HG02840 (cell line): ENCODE results near the gene SDC1.

Experiments
- ATAC-seq: cut with Tn5 transposase; IDR thresholded peaks from one replicate; pipeline ENCODE4 v1.9.1; 2021; ENCODE audit warnings: mild to moderate bottlenecking, moderate library complexity, moderate number of reproducible peaks; ENCODE audit not compliant: unreplicated experiment, low FRiP score

Gene SDC1

GRCh38 chr2:20229322-20230113, 4.6 kb upstream of the SDC1 start:
- ATAC-seq = no peak

GRCh38 chr2:20227894-20228505, 3.1 kb upstream of the SDC1 start:
- no peak for ATAC-seq

DNA sequence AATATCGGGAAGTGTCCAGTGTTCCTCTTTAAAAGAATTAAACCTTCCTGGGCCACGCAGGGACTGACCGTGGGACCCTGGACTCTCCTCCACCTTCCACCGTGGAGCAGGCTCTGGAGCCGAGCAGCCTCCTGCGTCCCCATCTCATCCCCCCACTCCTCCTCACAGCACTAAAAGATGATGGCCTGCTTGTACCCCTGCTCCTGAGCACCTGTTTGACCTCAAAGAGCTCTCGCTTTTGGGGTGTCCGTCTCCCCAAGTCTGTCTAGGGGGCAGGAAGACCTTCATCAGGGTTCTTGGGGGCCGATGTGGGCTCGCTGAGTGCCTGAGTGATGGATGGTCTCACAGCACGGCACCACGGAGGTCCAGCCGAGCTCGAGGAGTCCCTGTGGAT, 1.2 kb upstream of the SDC1 start:
- ATAC-seq = no peak

GRCh38 chr2:20225294-20226151, 593 bp upstream of the SDC1 start:
- ATAC-seq = peak; percentile 57

- no peak for ATAC-seq
Measured at GRCh38 chr2:20224164-20224715, 690 bp downstream of the SDC1 start.

DNA sequence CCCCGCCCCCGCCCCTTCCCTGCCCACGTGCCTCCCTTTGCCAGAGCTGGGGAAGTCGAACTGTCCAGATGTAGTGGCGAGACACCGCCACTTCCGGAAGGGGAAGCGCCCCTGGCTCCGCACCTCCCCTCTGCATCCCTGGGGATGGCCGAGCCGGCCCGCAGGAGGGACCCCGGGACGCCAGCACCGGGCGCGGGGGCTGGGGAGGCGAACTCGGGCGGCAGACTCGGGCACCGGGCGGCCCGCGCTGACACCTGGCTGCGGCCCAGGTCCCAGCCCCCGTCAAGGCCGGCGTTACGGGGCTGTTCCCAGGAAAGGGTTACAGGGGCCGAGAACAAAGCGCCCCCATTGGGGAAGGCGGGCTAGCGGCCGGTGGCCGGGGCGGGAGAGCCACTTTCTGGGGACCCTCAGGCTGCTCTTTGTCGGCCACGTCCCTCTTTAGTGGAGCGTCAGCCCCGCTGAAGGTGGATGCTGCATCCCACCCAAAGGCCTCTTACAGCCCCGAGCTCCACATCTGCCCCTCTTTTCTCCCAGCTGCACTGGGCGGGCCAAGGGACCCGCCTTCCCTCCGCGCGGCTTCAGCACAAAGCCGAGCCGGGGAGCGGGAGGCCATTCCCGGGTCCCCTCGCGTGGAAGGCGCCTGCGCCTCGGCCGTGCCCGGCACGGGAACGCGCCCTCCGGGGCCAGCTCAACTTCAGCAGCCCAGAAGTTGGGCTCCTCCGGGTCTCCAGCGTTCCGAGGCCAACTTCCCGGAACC, 1.3 kb downstream of the SDC1 start:
- no peak for ATAC-seq

- no peak for ATAC-seq
Measured at GRCh38 chr2:20222769-20223406, 2.0 kb downstream of the SDC1 start.

DNA sequence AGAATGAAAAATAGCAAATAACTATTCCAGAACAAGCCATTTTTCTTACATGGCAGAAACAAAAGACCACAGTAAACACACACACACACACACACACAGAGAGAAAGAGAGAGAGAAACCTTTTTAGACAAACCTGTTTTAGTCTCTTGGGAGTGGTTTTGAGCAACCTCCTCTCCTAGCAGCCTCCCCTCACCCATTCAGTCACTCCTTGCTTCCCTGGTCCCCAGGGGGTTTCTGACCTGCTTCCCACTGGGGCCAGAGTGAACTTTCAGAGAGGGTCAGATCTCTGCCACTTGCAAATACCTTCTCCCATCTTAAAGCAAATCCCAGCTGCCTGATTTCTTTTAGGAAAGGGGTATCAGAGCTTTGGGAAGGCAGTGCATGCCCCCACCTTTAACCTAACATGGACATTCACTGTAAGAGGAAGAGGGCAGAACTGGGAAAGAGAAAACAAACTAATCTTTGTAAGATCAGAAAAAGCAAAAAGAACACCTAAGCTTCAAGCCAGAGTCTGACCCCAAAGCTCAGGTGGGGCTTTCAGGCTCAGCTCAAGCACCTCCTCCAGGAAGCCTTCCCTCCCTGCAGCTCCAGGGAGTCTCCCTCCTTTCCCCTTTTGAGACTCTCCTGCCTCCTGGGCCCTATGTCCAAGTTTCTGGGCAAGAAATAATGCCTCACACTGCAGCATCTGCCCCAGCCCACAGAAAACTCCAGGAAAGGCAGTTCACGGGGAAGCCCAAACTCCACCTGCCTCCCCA, 2.7 kb downstream of the SDC1 start:
- no peak for ATAC-seq

DNA sequence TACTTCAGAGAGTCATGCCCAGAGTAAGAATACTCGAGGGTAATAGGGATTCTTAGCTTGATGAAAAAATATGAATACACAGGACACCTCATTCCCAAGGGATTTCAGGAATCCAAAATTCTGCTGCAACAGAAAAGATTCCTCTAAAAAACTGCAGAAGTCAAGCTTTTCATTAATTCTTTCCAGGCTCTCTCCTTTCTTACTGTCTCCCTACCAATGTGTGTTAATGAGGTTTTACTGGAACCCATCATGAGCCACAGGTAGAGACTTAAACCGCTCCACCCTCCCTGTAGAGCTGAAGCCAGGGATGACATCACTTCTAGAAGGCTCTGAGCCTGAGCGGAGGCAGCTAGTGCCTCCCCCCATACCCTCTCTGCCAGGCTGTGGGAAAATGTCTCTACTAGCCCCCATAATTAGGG, 3.4 kb downstream of the SDC1 start:
- ATAC-seq = no peak

DNA sequence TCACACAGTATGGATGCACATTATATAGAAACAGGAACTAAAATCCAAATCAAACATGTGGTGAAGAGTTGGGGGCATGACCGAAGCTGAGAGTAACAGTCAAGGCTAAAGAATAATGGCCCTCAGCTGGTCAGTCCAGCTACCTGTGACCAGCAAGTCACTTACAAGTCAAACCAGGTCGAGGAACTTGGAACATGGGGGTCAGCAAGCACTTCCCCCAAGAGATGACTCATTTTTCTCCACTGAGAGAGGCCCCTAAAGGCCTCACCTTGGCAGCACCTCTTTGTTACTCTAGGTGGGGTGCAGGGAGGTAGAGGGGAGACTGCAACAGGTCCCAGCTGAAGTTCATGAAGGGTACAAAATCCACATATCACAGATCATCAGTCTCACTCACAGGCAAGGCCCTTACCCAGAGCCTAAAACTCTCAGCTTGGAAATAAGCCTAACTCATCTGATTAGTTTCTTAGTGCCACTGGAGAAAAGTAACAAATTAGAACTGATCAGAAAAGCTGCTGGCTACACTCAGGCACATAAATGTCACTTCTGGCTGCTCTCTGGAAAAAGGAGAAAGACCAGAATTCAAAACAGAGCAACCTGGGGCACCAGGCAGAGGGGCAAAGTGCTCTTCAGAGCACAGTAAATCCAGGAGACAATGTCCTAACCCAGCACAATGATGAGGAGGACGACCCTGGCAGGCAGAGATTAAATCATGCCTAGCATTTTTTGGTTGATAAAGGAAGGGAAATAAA, 4.0 kb downstream of the SDC1 start:
- no peak for ATAC-seq

DNA sequence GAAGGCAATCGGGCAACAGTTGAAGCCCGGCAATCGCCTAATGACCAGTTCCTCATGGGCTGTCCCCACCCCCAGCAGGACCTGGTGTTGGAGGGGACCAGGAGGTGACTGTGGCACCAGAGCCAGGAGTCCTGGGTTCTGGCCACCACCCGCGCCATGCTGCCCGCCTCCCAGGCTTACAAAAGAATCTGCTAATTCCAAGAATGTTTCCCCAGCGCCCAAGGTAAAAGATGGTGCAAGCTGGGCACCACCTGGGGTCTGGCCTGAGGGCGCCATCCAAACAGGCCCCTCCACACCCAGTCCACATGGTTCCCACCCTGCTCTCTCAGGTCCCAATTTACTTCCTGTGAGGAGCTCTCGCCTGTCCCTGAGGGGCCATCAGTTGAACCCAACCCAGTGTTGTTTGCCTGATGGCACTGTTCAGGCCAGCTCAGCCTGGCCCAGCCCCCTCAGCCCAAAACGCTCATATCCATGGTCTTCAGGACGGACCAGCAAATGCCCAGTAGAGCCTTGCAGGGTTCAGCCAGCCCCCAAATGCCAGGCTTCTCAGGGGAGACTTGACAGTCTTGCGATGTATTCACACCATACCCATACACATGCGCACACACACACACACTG, 5.1 kb downstream of the SDC1 start:
- no peak for ATAC-seq

DNA sequence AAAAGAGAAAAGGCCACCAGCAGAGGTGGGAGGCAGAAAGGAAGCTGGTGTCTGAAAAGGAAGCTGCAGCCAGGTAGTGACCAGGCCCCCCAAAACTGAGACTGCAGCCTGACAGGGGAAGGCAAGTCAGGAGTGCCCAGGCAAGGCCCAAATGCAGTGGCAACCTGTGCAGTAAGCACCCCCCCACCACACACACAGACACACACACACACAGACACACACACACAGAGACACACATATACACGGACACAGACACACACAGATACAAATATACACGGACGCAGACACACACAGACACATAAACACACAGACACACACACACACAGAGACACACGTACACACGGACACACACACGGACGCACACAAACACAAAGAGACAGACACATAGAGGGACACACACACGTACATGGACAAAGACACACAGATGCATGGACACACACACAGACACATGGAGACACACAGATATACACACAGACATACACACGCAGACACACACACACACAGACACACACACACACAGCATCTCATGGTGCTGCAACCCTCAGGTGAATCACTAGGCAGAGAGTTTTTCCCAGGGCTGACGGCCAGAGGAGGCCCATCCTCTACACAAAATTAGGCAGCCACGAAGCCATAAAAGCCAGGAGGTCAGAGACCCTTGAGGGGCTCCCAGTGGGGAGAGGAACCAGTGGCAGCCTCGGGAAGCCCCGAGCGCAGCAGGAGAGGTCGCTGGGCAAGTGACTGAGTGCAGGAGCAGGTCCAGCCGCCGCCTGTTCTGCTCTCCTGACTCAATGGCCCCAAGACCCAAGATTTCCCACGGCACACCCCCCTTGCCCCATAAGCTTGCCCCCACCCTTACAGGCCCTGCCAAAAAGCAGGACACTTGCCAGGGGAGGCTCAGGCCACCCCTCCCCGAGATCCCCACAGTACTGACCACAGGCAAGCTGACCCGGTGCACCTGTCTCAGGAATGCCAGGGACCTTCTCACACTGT, 6.3 kb downstream of the SDC1 start:
- no peak for ATAC-seq

DNA sequence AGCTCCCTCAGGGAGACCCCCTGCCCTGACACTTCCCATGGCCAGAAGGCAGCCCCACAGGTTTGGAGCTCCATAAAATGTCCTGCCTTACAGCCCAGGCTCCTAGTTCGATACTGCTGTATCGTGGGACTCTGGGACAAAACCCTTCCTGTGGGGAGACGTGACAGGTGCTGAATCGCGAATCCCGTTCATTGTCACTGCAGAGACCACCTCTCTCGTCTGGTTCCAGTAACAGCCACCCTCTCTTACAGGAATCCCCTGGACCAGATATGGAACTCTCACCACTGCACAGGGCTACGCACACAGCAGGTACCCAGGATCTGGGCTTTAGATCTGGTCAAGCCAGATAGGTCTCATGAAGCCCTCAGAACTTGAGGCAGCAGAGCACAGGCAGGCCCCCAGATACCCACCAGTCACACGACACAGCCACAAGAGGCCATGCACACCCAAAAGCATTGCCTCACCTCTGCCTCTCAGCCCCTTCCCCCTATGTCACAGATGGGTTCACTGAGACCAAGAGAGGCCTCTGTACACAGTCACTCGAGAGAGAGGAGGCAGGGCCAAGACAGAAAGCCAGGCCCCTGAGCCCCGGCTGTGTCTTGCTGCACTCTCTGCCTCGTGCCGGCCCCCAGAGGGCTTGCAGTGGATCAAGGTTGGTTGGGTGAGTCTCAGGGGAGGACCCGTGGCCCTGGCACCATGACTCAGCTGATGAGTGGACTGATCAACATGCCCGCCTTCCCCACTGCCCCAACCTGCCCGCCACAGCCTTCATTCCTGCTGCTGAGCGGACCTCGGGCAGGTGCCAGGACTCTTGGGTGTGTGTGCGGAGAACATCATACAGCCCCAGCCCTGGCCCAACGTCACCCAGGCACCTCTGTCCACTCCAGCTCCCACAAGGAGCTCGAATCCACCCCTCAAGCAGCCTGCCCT, 7.6 kb downstream of the SDC1 start:
- ATAC-seq = no peak

GRCh38 chr2:20216130-20217025, 8.6 kb downstream of the SDC1 start:
- ATAC-seq = no peak
